Measurements from ENCODE around the gene ADGRG4.

DNA sequence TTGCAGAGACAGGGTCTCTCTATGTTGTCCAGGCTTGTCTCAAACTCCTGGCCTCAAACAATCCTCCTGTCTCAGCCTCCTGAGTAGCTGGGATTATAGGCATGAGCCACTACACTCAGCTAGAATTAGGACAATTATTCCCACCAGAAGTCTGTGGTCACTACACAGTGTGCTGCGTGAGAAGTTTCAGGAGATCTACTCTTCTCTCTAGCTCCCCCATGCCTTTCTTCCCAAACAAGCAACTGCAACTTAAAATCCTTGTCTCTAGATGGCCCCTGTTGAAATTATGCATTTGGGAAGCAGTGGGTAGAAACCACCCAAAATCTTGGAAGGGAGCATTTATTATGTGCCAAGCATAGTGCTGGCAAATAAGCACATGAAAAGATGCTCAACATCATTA is 28.4 kb upstream of the ADGRG4 start:
- no peak for TF ChIP-seq POLR2A (IDR thresholded peaks at IDR 0.05; ENCODE audit: low read depth, low read length)
- TF ChIP-seq TAF1 (IDR thresholded peaks at IDR 0.05; ENCODE audit: borderline replicate concordance, low read depth, low read length), result no peak

All from GM12892 (cell line).